NT2/D1 (cell line): ENCODE data around the gene ULK1.
"Not testable (repeated sequence)": the region's sequence is repeated elsewhere in the genome, so short reads cannot be mapped to it uniquely, and the experiment has no call there.

Experiments used
- SUZ12 ChIP-seq: IDR thresholded peaks from 2 replicates; pipeline ENCODE4 v1.6.1; 2011; ENCODE audit not compliant: insufficient read length, insufficient read depth; ENCODE audit errors: extremely low read depth
- YY1 ChIP-seq: IDR thresholded peaks from 2 replicates; pipeline ENCODE4 v1.6.1; 2011; ENCODE audit not compliant: insufficient read length, insufficient read depth

DNA sequence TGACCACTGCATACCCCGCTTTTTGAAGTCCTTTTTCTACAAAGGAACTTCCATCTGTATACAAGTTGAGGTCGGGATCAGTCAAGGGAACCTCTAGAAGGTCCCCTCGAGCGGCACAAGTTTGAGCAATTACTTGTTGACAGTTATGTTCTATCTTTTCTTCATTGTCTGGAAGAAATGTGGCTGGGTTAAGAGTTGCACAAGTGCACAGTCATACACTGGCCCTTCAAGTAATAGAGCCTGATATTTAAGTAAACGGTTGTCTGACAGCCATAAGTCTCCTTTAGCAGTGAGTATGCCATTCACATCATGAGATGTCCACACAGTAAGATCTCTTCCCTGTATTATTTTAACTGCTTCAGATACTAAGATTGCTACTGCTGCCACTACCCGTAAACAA lies 19.4 kb upstream of the ULK1 start:
- TF ChIP-seq SUZ12, YY1: not testable (repeated sequence)
